ENCODE measurements around the gene APOE.
A peak's percentile ranks its signal among the peaks of the same experiment; 100 is the strongest.
"Not testable (repeated sequence)": the region's sequence is repeated elsewhere in the genome, so short reads cannot be mapped to it uniquely, and the experiment has no call there.

The APOE gene

GRCh38 chr19:44912854-44913253, 7.3 kb downstream of the APOE start:
- DNase-seq = no peak

GRCh38 chr19:44913512-44914432, 8.2 kb downstream of the APOE start:
- not testable (repeated sequence) for DNase-seq

GRCh38 chr19:44914433-44915206, 9.0 kb downstream of the APOE start, which contains the start of gene APOC1:
Gene APOC1 (plus strand): TSS chr19:44914608. CDS start chr19:44914892, 284 bp downstream.
- DNase-seq = peak; percentile 86

- no peak for DNase-seq
These were observed 18.7 kb downstream of the APOE start for GRCh38 chr19:44924243-44924725.

GRCh38 chr19:44925114-44925891, 19.7 kb downstream of the APOE start:
- no peak for DNase-seq

GRCh38 chr19:44926245-44927077, 20.9 kb downstream of the APOE start:
- DNase-seq = not testable (repeated sequence)

- DNase-seq = no peak
These were observed 22.1 kb downstream of the APOE start for GRCh38 chr19:44927746-44928145.

GRCh38 chr19:44930088-44930487, 24.5 kb downstream of the APOE start:
- DNase-seq = no peak

GRCh38 chr19:44931541-44931940, 25.9 kb downstream of the APOE start:
- no peak for DNase-seq

- no peak for DNase-seq
These were observed 34.1 kb downstream of the APOE start for GRCh38 chr19:44939668-44940067.

- no peak for DNase-seq
These were observed 36.5 kb downstream of the APOE start, which contains the start of gene APOC4 for GRCh38 chr19:44942067-44942571. Gene APOC4 (plus strand): TSS chr19:44942237. CDS start chr19:44942278, 41 bp downstream.

GRCh38 chr19:44943801-44944249, 38.2 kb downstream of the APOE start:
- DNase-seq = no peak

GRCh38 chr19:44947041-44947581, 41.5 kb downstream of the APOE start:
- no peak for DNase-seq

GRCh38 chr19:44948237-44948636, 42.6 kb downstream of the APOE start:
- DNase-seq = no peak

- no peak for DNase-seq
These were observed 43.3 kb downstream of the APOE start for GRCh38 chr19:44948763-44949374.

GRCh38 chr19:44949550-44949949, 44.0 kb downstream of the APOE start:
- no peak for DNase-seq

GRCh38 chr19:44951179-44952159, 45.9 kb downstream of the APOE start:
- peak; percentile 68 for DNase-seq

GRCh38 chr19:44954278-44954648, 48.7 kb downstream of the APOE start:
- no peak for DNase-seq
